NCI-H226 (cell line): ENCODE measurements around the gene DHCR7.

Experiments used
- DNase-seq: peaks from one replicate; pipeline ENCODE4 v3.0.0-alpha.2; 2015

The DHCR7 gene

DNA sequence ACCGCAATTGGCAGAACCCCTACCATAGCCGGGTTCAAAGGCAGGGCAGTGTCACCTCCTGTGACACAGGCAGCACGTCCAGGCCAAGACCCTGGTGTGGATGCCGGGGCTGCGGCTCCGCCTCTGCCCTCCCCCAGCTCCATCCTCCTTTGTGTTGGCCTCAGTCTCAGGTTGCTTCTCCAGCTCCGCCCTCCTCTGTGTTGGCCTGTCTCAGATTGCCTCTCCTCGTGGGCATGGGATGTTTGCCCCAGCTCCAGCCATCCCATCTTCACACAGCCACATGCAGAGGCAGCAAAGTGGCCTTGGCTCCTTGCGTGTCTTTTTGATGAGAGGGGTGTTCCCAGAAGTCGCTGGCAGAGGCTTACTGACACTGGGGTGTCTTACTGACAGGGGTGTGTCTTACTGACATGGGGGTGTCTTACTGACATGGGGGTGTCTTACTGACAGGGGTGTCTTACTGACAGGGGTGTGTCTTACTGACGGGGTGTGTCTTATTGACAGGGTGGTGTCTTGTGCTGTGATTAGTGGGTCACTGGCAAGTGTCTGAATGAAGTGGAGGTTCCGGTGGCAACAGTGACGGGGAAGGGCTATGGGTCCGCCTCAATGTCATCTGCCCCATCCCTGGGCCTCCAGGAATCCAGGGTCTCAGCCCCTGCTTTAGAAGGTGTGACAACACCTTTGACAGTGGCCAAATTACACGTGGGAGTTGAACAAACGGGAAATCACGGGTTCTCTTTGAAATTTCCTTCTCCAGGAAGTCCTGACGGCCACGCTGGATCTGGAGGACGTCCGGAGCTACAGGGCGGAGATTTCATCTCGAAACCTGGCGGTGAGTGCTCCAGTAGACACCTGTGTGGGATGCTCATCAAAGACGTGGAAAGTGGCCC lies 29.7 kb upstream of the DHCR7 start:
- no peak for DNase-seq

DNA sequence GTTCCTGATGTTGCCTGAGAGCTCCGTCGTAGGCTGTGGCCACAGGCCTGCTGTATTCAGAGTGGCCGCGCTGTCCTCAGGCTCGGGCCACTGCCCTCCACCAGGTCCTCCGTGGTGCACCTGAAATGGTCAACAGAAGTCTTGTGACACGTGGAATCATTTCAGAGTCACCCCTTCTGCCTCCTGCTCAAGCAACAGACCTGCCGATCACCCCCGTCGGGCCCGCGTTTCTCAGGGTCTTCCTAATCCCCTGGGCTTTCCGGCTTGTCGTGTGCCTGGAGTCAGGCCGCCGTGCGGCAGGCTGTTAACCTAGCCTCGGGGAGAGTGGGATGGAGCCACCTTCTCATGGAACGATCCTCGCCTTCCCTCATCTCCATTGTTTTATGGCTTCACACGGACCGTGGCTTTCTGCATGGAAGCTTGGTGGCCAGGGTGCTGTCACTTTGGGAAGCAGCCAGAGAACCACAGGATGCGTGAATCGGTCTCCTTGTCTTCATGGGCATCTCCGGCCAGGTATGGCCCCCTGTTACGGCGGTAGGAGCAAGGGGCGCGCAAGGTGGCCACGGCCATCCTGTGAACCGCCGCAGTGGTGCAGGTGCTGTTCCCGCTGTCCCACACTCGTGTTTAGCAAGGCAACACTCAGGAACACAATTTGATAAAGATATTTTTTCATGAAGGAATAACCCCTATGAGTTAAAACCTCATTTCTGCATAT lies 28.9 kb upstream of the DHCR7 start:
- DNase-seq = no peak

DNA sequence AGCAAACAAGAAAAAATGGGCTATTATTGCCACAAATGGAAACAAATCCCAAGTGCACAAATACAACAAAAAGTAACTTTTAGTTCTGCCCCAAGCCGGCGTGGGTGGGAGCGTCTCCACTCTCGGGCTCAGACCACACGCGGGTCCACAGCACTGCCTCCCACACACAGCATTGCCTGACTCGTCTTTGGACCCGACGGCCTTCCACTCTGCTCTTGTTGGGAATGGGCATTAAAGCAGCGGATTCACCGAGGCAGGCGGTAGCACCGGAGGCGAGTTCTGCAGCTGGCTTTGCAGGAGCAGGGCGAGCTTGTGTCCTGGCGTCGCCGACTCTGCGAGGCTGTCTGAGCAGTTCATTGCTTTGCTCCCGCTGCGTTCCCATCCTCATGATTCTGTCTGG lies 27.8 kb upstream of the DHCR7 start:
- no peak for DNase-seq

DNA sequence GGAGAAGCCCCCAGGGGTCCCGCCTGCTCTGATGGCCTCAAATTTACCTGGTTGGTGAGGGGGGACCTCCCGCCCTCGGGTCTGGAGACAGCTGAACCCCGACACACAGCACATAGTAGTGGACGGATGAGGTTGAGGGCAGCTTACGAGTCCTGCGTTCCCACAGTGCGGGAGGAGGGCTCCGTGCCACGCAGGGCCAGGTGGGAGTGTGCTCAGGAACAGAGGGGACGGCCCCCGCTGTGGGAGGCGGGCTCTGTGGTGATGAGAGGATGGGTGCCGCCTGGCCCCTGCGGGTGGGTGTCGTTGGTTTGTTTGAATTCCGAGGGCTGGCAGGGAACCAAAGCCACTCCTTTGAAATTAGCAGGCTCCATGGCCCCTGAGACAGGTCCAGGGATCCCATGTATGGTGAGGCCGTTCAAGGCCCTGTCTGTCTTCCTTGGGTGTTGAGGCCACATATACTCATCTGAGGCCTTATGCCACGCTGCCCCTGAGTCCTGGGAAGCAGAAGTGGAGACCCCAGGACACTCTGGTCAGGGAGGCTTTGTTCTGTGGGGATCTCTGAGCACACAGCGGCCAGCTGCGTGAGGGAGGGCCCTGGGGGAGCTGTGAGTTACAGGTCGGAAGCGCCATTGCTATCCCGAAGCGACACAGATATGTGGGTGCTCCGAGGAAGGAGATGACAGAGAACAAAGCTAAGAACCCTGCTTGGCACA lies 26.7 kb upstream of the DHCR7 start:
- no peak for DNase-seq

DNA sequence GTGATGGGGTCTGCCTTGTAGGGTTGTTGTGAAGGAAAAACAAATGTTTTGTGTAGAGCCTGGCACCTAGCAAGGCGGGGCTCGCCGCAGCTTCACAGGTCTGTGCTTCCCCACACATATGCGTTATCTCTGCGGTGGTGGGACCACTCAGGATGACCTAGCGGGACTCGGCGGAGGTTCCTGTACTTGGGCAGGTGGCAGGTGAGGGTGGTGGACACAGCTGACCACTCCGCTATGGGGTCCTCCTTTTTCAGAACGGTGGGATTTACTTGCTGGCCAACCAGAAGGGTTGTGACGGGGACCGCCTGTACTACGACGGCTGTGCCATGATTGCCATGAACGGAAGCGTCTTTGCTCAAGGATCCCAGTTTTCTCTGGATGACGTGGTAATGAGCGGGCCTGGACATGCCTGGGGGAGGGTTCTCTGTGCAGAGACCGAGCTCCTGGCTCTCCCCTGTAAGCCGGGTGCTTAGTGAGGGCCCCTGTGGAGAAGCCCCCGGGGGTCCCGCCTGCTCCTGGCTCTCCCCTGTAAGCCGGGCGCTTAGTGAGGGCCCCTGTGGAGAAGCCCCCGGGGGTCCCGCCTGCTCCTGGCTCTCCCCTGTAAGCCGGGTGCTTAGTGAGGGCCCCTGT lies 26.1 kb upstream of the DHCR7 start:
- no peak for DNase-seq

DNA sequence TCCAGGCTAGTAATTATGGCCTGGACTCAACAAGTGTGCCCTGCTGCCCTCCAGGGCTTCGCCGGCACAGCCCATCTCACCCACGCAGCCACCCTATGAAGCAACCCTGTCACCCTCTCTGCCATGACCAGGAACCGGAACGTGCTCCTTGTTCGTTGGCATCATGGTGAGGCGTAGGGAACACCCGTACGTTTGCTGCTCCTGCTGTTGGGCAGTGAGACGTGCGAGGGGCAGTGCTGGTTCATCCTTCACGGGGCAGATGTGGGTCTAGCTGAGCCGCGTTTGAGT lies 25.5 kb upstream of the DHCR7 start:
- no peak for DNase-seq

DNA sequence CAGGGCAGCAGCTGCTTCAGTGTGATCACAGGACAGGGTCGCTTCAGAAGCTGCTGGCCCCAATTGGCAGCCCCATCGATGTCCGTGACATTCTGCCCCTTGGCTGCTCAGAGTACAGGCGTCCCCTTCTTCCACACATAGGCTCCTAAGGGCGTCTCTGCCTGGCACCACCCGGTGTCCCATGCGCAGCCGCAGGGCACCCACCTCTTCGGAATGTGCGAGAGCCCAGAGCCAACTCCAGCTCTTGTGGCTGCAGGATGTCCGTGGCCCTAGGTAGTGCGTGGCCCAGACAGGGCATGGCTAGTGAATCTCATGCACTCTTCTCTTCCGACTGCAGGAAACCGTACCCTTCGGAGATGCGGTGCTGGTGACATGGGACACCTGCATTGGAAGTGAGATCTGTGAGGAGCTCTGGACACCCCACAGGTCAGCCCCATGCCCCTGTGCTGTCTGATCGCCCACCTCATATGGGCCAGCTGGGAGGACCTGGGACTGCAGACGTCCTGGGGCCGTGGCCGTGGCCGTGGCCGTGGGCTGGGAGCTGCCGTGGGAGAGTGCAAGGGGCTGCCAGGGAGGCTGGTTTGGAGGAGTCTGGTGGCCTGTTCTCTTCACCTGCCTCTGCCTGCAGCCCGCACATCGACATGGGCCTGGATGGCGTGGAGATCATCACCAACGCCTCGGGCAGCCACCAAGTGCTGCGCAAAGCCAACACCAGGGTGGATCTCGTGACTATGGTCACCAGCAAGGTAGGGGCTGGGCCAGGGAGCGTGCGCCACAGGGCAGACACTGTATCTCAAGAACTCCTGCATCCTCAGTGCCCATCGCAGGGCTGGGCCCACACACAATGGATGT lies 25.0 kb upstream of the DHCR7 start:
- DNase-seq = no peak

DNA sequence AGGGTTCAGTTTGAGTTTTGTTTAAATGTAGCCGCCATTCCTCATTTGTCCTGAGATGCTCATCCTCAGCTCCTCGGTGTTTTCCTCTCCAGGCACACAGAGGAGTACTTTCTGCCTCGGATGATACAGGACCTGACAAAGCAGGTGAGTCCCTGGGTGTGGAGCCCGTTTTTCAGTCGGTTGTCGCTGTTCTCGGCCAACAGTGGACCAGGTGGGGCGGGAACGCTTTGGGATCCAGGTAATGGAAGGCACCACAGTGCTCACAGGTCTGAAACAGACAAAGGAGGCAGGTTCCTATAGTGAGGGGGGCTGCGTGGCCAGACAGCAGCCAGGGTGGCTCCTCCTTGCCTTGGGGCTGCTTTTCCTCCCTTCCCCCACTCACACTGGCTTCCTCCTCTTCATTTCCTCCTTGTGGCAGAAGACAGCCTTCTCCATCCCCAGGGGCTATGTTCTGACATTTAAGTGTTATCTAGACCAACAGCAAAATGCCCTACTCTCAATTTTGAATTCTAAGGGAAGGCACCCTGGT lies 24.2 kb upstream of the DHCR7 start:
- no peak for DNase-seq

DNA sequence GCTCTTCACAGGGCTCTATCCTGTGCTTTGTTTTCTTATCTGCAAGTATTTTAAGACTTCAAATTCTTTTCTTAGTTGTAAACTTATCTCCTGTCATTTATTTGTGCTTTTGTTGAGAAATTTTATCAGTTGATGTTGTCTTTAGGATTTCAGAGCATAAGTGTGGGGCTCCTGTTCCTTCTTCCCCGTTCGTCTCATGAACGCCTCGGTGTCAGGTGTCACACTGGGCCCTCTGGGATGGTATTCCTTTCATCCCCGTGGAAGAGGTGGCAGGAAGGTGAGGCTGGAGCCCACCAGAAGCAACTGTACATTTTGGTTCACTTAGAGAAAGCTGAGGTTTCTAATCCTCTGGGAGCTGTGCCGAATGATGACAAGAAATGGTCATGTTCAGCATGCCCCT lies 22.8 kb upstream of the DHCR7 start:
- DNase-seq = no peak

DNA sequence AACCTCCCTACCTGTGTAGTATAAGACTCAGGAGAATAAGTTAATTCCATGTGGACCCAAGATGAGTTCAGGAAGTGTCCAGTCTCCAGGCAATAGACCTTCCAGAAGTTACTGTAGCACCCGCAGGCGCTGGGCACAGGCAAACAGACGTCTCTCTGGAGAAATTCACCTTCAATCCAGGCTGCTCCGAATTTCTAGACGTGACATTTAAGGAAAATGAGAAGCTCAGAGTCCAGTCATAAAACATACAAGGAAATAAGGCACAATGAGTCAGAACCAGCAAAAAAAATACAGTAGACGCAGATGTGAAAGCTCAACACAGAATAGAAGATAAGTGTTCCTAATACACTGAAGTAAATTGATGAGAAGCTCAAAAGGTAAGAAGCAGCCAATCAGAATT lies 19.0 kb upstream of the DHCR7 start:
- DNase-seq = no peak

DNA sequence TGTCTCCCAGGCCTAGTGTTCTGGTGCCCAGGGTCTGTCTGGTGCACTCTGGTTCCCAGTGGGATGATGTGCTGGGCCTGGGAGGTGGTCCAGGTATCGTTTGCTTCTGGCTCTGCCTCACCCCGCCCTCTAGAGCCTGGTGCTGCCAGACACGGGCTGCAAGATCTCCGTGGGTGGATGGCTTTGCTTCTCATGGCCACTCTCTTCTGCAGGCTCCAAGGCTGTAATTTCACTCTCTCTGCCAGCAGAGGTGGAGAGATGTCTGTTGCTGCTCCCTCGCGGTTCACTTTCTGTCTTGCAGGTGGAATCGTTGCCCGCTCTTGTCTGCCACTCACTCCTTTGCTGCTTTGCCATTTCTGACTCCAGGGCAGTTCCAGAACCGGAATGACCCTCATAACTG lies 18.2 kb upstream of the DHCR7 start:
- no peak for DNase-seq

DNA sequence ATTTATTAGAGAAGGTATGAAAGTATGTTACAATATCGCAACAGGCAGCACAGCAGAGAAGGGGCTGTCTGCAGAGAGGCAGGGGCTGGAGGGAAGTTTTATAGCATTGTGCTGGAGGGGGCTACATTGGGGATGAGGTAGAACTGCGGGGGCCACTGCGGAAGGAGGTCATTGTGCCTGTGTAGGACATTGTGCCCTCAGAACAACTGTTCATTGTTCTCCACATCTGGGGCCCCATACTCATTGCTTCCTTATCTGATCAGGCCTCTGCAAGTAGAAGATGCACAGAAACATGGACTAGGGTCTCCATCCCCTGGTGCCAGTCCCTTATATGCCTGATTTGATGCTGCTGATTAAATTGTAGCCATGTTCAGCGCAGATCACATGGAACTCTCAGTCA lies 16.9 kb upstream of the DHCR7 start:
- no peak for DNase-seq

DNA sequence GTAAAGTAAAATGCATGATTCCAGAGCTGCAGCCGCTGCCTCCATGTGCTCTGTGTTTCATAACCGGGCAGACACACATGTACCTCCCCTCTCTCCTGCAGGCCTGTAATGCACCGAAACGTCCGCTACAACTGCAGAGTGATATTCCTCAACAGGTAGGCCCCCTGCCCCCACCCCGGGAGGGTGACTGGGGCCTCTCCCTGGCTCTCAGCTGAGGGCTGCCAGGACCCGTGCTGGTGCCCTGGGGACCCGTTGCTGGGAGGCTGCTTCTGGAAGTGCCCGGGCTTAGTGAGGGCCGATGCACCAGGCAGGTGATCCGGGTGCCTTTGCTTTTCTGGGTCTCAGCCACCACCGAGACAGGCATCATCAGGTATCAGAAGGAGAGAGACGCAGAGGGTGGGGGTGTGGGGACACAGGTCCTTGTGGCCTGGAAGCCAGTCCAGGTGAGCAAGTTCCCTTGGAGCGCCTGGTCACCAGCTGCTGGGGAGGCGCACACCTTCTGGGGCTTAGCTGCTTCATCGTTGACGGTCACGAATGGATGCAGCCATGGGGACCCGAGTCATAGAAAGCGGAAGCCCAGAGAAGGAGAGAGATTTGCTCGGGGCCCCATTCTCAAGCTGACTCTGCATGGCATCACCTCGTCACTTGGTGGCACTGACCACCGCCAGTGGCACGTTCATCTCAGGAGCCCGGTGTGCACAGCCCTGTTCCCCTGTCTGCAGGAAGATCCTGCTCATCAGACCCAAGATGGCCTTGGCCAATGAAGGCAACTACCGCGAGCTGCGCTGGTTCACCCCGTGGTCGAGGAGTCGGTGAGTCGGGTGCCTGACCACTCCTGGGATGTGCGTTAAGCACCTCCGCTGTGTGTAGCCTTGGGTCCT lies 15.4 kb upstream of the DHCR7 start:
- no peak for DNase-seq

DNA sequence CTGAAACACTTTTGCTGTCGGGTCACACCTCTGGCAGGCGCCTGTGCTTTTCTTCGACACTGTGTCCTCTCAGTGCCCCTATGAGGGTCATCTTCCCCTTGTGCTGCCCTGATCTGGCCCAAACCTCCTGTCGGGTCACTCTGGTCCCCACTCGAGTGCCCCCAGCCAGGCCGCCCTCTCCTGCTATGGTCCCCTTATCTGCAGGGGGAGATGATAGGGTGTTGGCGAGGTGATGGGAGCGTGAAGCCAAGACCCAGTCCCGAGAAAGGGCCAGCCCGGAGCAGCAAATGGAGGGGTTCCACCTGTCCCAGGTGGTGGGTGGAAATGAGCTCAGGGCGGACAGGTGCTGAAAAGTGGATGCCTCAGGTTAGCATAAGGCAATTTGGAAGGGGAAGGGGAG lies 14.5 kb upstream of the DHCR7 start:
- DNase-seq = no peak

DNA sequence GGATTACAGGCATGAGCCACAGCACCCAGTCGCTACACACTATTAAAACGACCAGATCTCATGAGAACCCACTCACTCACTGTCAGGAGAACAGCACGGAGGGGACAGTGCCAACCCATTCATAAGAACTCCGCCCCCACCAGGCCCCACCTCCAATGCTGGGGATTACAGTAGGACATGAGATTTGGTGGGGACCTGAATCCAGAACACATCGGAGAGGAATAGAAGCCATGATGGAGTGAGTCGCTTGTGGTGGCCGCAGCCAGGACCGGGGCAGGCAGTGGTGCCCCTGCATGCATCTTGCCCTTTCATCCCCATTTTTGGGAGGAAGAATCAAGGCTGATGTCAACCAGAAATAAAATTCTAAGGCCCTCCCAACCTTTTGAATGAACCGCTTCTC lies 13.5 kb upstream of the DHCR7 start:
- DNase-seq = no peak

DNA sequence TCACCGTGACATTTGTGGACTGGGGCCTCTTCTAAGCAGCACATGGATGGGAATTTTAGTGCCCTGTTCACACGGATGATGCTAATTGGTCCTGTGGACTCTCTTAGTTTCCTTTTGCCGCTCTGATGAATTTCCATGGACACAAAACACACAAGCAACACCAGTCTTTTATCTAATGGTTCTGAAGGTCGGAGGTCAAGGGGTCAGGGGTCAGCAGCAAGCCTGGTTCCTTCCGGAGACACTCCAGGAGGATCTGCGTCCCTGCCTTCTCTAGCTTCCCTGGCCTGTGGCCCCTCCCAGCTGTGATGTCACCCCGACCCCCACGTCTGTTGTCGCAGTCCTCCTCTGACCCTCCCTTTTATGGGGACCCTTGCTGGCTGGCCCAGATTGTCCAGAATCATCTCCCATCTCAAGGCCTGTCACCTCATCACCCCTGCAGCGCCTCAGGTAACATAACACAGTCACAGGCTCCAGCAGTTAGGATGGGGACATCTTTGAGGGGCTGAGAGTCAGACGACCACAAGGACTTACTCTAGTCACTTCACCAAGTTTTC lies 11.7 kb upstream of the DHCR7 start:
- DNase-seq = no peak

DNA sequence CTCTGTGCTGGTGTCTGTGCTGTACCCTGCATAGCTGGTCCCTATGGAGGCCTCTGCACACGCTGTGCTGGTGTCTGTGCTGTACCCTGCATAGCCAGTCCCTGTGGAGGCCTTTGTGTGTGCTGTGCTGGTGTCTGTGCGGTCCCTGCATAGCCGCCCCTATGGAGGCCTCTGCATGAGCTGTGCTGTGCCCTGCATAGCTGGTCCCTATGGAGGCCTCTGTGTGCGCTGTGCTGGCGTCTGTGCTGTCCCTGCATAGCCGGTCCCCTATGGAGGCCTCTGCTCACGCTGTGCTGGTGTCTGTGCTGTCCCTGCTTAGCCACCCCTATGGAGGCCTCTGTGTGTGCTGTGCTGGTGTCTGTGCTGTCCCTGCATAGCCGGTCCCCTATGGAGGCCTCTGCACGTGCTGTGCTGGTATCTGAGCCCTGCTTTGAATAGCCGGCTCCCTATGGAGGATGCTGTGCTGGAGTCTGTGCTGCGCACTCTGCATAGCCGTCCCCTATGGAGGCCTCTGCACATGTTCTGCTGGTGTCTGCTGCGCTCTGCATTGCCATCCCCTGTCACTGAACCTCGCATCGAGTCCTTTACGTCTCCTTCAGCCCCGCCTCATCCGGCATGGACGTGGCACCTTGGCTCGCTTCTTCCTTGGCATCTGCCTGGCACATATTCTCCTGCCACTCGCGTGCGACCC lies 11.0 kb upstream of the DHCR7 start:
- DNase-seq = no peak

DNA sequence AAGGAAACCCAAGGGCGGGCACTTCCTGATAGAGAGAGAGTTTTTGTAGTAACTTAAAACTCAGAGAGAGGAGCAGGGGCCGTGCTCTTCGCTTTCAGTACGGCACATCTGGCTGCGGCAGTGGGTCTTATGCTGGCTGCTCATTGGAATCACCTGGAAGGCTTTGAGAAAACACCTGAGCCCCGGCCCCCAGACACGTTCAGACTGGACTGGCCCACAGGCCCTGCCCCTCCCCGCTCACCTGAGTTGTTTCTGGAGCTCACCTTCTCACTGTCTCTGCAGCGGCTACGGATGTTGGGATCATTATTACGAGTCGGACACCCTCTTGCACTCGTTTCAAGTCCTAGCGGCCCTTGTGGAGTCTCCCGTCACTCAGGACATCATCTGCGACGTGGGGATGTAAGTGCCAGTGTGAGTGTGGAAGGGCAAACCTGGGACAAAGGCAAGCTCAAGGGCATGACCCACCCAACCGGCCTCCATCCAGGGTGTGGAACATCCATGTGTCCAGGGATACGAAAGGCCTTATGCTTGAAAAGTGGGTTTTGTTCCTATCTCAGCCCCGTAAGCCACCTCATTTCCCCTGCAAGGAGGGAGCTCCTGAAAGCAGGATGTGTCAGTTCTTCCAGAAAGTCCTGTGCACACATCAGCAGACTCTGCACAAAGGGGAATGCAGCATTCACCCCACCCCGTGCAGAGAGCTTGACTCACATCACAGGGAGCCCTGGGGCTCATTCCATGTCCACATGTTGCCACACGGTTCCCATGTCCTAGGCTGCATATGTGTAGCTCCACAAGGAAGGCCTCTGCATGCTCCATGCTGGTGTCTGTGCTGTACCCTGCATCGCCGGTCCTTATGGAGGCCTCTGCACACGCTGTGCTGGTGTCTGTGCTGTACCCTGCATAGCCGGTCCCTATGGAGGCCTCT lies 10.2 kb upstream of the DHCR7 start:
- no peak for DNase-seq

DNA sequence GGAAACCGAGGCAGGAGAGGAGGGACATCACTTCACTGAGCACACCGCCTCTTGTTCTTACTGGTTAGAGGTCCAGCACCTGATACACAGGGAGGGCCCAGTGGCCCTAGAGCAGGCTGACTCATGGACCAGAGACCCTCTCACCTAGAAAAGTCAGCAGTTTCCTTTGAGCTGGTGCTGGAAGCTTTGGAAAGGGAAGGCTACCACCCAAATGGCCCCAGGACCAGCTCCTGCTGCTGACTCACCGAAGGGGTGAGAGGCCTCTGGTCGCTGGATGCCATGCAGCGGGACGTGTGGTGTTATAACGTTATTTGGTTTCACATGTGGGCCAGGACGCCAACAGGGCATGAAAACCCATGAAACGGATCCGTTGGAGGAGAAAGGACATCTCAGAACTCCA lies 8.6 kb upstream of the DHCR7 start:
- no peak for DNase-seq
